Endodermal cell (in vitro differentiated cells): ENCODE data around the gene DNAH1. TPM values are rescaled to one million over a fixed set of nuclear protein-coding genes. Genes with fewer than 3 reads are reported as not detected.

ENCODE experiments used
- DNase-seq: peaks from one replicate; pipeline ENCODE4 v3.0.0-alpha.2; 2017
- H3K27ac ChIP-seq: 2 replicates; pipeline ENCODE4 v1.5.1; 2013; ENCODE audit warnings: mild to moderate bottlenecking, low read depth, low read length, moderate library complexity
- H3K27me3 ChIP-seq: 2 replicates; pipeline ENCODE4 v1.6.1; 2013; ENCODE audit warnings: mild to moderate bottlenecking, low read length, moderate library complexity; ENCODE audit not compliant: insufficient read depth, control insufficient read depth, poor library complexity, severe bottlenecking
- H3K36me3 ChIP-seq: 2 replicates; pipeline ENCODE4 v1.7.0; 2013; ENCODE audit warnings: mild to moderate bottlenecking, low read length, moderate library complexity; ENCODE audit not compliant: control insufficient read depth, insufficient read depth
- H3K4me1 ChIP-seq: one replicate; pipeline ENCODE4 v1.7.0; 2013; ENCODE audit warnings: low read length; ENCODE audit not compliant: control insufficient read depth, insufficient read depth
- H3K4me3 ChIP-seq: 2 replicates; pipeline ENCODE4 v1.5.1; 2013; ENCODE audit warnings: mild to moderate bottlenecking, low read length, moderate library complexity
- H3K9ac ChIP-seq: 2 replicates; pipeline ENCODE4 v1.6.1; 2013; ENCODE audit warnings: mild to moderate bottlenecking, low read length, moderate library complexity; ENCODE audit not compliant: poor library complexity, severe bottlenecking; ENCODE audit errors: extremely low read depth
- H3K9me3 ChIP-seq: 2 replicates; pipeline ENCODE4 v1.6.1; 2013; ENCODE audit warnings: mild to moderate bottlenecking, low read length, moderate library complexity; ENCODE audit not compliant: control insufficient read depth
- H3K27ac Mint-ChIP-seq: 2 replicates; pipeline ENCODE4 v1.8.0; 2020; ENCODE audit warnings: mixed read lengths
- H3K27me3 Mint-ChIP-seq: 2 replicates; pipeline ENCODE4 v1.8.0; 2021; ENCODE audit warnings: mild to moderate bottlenecking, mixed read lengths; ENCODE audit not compliant: insufficient read depth
- H3K36me3 Mint-ChIP-seq: 2 replicates; pipeline ENCODE4 v1.8.0; 2020; ENCODE audit warnings: low read depth, mixed read lengths
- H3K4me1 Mint-ChIP-seq: 2 replicates; pipeline ENCODE4 v1.8.0; 2020; ENCODE audit warnings: mixed read lengths
- H3K4me3 Mint-ChIP-seq: 2 replicates; pipeline ENCODE4 v1.8.0; 2020; ENCODE audit warnings: mild to moderate bottlenecking, moderate library complexity, mixed read lengths
- H3K9me3 Mint-ChIP-seq: 2 replicates; pipeline ENCODE4 v1.8.0; 2020; ENCODE audit warnings: mild to moderate bottlenecking, mixed read lengths
- WGBS, 2 experiments: methylation state at CpG; one replicate each; pipeline versions ENCODE4 v1.1.5 to v1.1.7; 2013; ENCODE audit warnings: missing lambda C conversion rate in 2 of 2, mixed read lengths in 1 of 2; ENCODE audit not compliant: insufficient coverage in 1 of 2, insufficient read length in 1 of 2; 5-methylcytosine and 5-hydroxymethylcytosine counted together
- total RNA-seq, 2 donors: library from RNA; stranded (reverse); fragmentation: NEBNext Ultra II Directional in 1 of 2; extraction: Animal tissue kit (Norgen Biotek cat#: 25700) in 1 of 2; gene quantifications; 2 replicates in 1 of 2; 3 replicates in 1 of 2; pipeline ENCODE4 v1.2.1, GENCODE V29; 2021
- TF ChIP-seq, protein P1 (sequence below): fragments of 200-600 bp; sonication (generic); conservative IDR thresholded peaks from 2 replicates; pipeline ENCODE4 v1.5.0; 2021; ENCODE audit warnings: antibody characterized with exemption, mild to moderate bottlenecking

The DNAH1 gene
- total RNA-seq, 2 donors from 2014 or later: 4.9 to 5.5 TPM

DNA sequence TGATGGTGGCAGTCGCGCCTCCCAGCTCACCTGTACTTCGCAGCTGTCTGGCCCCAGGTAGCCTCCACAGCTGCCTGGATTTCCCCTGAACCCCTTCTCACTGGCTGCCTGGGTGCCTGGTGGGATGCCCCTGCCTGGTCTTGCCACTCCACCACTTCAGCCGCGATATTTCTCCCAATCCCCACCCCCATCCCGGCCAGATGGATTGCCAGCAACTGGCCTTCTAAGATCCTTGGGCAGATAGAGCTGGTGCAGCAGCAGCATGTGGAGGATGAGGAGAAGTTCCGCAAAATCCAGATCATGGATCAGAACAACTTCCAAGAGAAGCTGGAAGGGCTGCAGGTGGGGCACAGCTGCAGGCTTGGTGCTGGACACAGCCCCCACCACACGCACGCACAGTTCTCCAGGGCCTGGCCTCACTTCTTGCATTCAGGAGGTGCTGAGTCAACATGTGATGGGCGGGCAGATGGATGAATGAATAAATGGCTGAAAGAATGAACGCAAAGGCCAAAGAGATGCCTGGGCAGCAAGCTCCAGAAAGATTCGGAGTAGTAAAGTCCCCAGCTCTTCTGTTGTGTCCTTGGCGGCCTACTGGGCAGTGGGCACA is 35.7 kb downstream of the DNAH1 start:
- H3K4me3 ChIP-seq: no peak overlapping the region
- H3K36me3 Mint-ChIP-seq: no peaks in the 10 kb centered on the region
- H3K4me1 Mint-ChIP-seq: no peaks in the 10 kb centered on the region
- WGBS, 2 experiments: 91 to 94% methylated on average over 9 to 13 of the region's 13 CpGs
- H3K27ac ChIP-seq: no peak overlapping the region
- no peaks in the 10 kb centered on the region for H3K27me3 Mint-ChIP-seq
- no peak overlapping the region for H3K27ac Mint-ChIP-seq
- no peaks in the 10 kb centered on the region for H3K27me3 ChIP-seq
- no peaks in the 10 kb centered on the region for H3K36me3 ChIP-seq
- no peaks in the 10 kb centered on the region for H3K9me3 Mint-ChIP-seq
- TF ChIP-seq, protein P1, sequence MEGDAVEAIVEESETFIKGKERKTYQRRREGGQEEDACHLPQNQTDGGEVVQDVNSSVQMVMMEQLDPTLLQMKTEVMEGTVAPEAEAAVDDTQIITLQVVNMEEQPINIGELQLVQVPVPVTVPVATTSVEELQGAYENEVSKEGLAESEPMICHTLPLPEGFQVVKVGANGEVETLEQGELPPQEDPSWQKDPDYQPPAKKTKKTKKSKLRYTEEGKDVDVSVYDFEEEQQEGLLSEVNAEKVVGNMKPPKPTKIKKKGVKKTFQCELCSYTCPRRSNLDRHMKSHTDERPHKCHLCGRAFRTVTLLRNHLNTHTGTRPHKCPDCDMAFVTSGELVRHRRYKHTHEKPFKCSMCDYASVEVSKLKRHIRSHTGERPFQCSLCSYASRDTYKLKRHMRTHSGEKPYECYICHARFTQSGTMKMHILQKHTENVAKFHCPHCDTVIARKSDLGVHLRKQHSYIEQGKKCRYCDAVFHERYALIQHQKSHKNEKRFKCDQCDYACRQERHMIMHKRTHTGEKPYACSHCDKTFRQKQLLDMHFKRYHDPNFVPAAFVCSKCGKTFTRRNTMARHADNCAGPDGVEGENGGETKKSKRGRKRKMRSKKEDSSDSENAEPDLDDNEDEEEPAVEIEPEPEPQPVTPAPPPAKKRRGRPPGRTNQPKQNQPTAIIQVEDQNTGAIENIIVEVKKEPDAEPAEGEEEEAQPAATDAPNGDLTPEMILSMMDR: no peak
- H3K4me3 Mint-ChIP-seq: no peak overlapping the region
- H3K4me1 ChIP-seq: no peaks in the 10 kb centered on the region
- no peak overlapping the region for H3K9ac ChIP-seq
- DNase-seq: no peak
- H3K9me3 ChIP-seq: no peaks in the 10 kb centered on the region

DNA sequence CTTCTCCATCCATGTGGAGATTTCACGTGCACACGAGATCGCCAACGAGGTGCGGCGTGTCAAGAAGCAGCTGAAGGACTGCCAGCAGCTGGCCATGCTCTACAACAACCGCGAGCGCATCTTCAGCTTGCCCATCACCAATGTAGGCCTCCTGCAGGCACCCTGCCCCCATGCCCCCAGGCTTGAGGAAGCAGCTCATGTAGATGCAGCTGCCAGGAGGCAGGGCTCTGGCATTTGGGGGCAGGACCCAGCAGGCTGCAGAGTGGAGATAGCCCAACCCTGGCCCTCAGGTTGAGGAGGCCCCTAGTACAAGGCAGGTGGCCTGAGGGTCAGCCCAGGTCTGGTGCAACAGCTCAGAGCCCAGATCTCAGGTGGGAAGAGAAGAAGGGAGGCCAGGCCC is 36.4 kb downstream of the DNAH1 start:
- no peak overlapping the region for H3K9ac ChIP-seq
- H3K27ac Mint-ChIP-seq: no peak overlapping the region
- no peaks in the 10 kb centered on the region for H3K9me3 Mint-ChIP-seq
- TF ChIP-seq, protein P1: no peak
- no peaks in the 10 kb centered on the region for H3K4me1 ChIP-seq
- H3K4me3 ChIP-seq: no peak overlapping the region
- no peak overlapping the region for H3K27ac ChIP-seq
- WGBS, 2 experiments: 94 to 96% methylated on average over 9 of the region's 9 CpGs
- H3K4me1 Mint-ChIP-seq: no peaks in the 10 kb centered on the region
- H3K36me3 ChIP-seq: no peaks in the 10 kb centered on the region
- no peaks in the 10 kb centered on the region for H3K9me3 ChIP-seq
- no peak for DNase-seq
- no peaks in the 10 kb centered on the region for H3K36me3 Mint-ChIP-seq
- H3K27me3 ChIP-seq: no peaks in the 10 kb centered on the region
- H3K27me3 Mint-ChIP-seq: no peaks in the 10 kb centered on the region
- H3K4me3 Mint-ChIP-seq: no peak overlapping the region

DNA sequence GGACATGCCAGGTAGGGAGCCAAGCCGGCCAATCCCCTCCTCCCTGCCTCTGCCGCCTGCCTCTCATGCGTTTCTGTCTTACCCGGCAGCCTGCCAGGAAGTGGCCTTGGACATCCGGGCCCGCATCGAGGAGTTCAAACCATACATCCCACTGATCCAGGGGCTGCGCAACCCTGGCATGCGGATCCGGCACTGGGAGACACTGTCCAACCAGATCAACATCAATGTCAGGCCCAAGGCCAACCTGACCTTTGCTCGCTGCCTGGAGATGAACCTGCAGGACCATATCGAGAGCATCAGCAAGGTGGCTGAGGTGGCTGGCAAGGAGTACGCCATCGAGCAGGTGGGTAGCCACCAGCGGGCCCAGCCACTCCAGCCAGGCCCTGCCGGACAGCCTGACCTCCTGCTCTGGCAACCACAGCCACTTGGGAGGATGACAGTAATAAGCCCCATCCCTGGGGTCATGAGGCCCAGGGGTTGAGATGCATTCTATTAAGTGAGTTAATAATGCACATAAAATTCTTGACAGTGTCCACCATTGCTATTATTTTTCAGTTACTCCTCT is 37.3 kb downstream of the DNAH1 start:
- Mint-ChIP-seq H3K4me3 (no peak overlapping the region), H3K27me3 (no peaks in the 10 kb centered on the region), H3K36me3 (no peaks in the 10 kb centered on the region), H3K9me3 (no peaks in the 10 kb centered on the region), H3K27ac (no peak overlapping the region), H3K4me1 (no peaks in the 10 kb centered on the region)
- H3K4me3 ChIP-seq: no peak overlapping the region
- no peaks in the 10 kb centered on the region for H3K27me3 ChIP-seq
- DNase-seq: no peak
- TF ChIP-seq, protein P1: no peak
- H3K9me3 ChIP-seq: no peaks in the 10 kb centered on the region
- H3K4me1 ChIP-seq: no peaks in the 10 kb centered on the region
- no peak overlapping the region for H3K27ac ChIP-seq
- H3K9ac ChIP-seq: no peak overlapping the region
- WGBS, 2 experiments: 91 to 100% methylated on average over 12 to 16 of the region's 16 CpGs
- no peaks in the 10 kb centered on the region for H3K36me3 ChIP-seq
